Measurements from ENCODE around the gene CYP4A22. TPM values are rescaled to one million over a fixed set of nuclear protein-coding genes. Genes with fewer than 3 reads are reported as not detected.

The CYP4A22 gene
- total RNA-seq, 1 donor from 2014 or later = not detected

Other genes with a start within 250 kb of the CYP4A22 start
- gene CYP4A11, start 196.0 kb upstream of the CYP4A22 start, total RNA-seq = under 0.01 TPM
- gene CYP4X1, start 113.8 kb upstream of the CYP4A22 start, total RNA-seq = 3.1 TPM
- gene CYP4Z1, start 70.2 kb upstream of the CYP4A22 start, total RNA-seq = 1.0 TPM
- not detected for gene PDZK1IP1, start 52.6 kb downstream of the CYP4A22 start, total RNA-seq
- gene TAL1, start 94.8 kb downstream of the CYP4A22 start, total RNA-seq = 3.1 TPM
- 4.7 TPM for gene STIL, start 176.7 kb downstream of the CYP4A22 start, total RNA-seq
- gene CMPK1, start 196.3 kb downstream of the CYP4A22 start, total RNA-seq = 48.5 TPM